B cell (primary cell): ENCODE data around the gene SAPCD2. TPM values are rescaled to one million over a fixed set of nuclear protein-coding genes. Genes with fewer than 3 reads are reported as not detected.

Experiments
- ATAC-seq: fragments of 200-7000 bp; cut with Tn5 transposase; one replicate; pipeline ENCODE4 v1.10.0; 2021; ENCODE audit warnings: low read depth, mild to moderate bottlenecking, moderate number of reproducible peaks, moderate library complexity
- CTCF ChIA-PET: fragments of 350-600 bp; sonication (Branson Sonifier 250); formaldehyde crosslinking; loops from one replicate; lab custom pipeline; 2021; ENCODE audit warnings: antibody characterized with exemption, inconsistent platforms; lab: Charles Lee
- POLR2A ChIA-PET: fragments of 350-600 bp; sonication (Branson Sonifier 250); formaldehyde crosslinking; loops from one replicate; lab custom pipeline; 2021; ENCODE audit warnings: antibody characterized with exemption; lab: Charles Lee
- DNase-seq: peaks from one replicate; pipeline ENCODE4 v3.0.0; 2013
- H2AFZ ChIP-seq: 2 replicates; pipeline ENCODE4 v1.6.1; 2012; ENCODE audit warnings: mild to moderate bottlenecking, low read depth, low read length; ENCODE audit not compliant: insufficient read depth, poor library complexity, severe bottlenecking
- H3K27ac ChIP-seq, 2 donors: 1 replicate in 1 of 2; 2 replicates in 1 of 2; pipeline ENCODE4 v1.5.1; 2012 to 2013; ENCODE audit warnings: low read length in 2 of 2, mild to moderate bottlenecking in 2 of 2, moderate library complexity in 1 of 2
- H3K27me3 ChIP-seq, 4 experiments: fragments of 200-600 bp in 1 of 4; sonication (generic) in 1 of 4; replicated peaks in 1 of 4; 1 replicate in 2 of 4; 2 replicates in 2 of 4; pipeline versions ENCODE4 v1.6.1 to v1.7.0; 2013 to 2016; ENCODE audit warnings: low read length in 3 of 4, mild to moderate bottlenecking in 2 of 4, mixed read lengths in 1 of 4, moderate library complexity in 1 of 4; ENCODE audit not compliant: insufficient read depth in 4 of 4, control insufficient read depth in 3 of 4; ENCODE audit errors: control extremely low read depth in 1 of 4
- H3K36me3 ChIP-seq, 2 experiments: replicated peaks in 1 of 2; 1 replicate in 1 of 2; 2 replicates in 1 of 2; pipeline versions ENCODE4 v1.6.1 to v1.7.1; 2013; ENCODE audit warnings: low read length in 1 of 2; ENCODE audit not compliant: insufficient read depth in 2 of 2, control insufficient read depth in 1 of 2; ENCODE audit errors: control extremely low read depth in 1 of 2, extremely low read depth in 1 of 2
- H3K4me1 ChIP-seq, 2 donors: fragments of 200-600 bp in 1 of 2; sonication (generic) in 1 of 2; 1 replicate in 1 of 2; 2 replicates in 1 of 2; pipeline versions ENCODE4 v1.5.1 to v1.6.1; 2013 to 2017; ENCODE audit warnings: low read length in 2 of 2; ENCODE audit not compliant: control insufficient read depth in 2 of 2, insufficient read depth in 2 of 2
- H3K4me2 ChIP-seq: replicated peaks from 2 replicates; pipeline ENCODE3; 2012; ENCODE audit warnings: mild to moderate bottlenecking, low read depth, low read length; ENCODE audit not compliant: poor library complexity, severe bottlenecking
- H3K4me3 ChIP-seq, 5 experiments: fragments of 200-600 bp in 1 of 5; sonication (generic) in 1 of 5; 1 replicate in 3 of 5; 2 replicates in 2 of 5; pipeline versions ENCODE4 v1.5.1 to v1.7.0; 2011 to 2016; ENCODE audit warnings: low read length in 4 of 5, mild to moderate bottlenecking in 4 of 5, low read depth in 2 of 5, control low read depth in 1 of 5, moderate library complexity in 1 of 5; ENCODE audit not compliant: insufficient read depth in 1 of 5; ENCODE audit errors: control extremely low read depth in 1 of 5, extremely low read depth in 1 of 5
- H3K79me2 ChIP-seq: fragments of 200-600 bp; sonication (generic); one replicate; pipeline ENCODE4 v1.6.0; 2016; ENCODE audit warnings: low read length; ENCODE audit not compliant: control insufficient read depth, insufficient read depth
- H3K9ac ChIP-seq: fragments of 200-600 bp; sonication (generic); 2 replicates; pipeline ENCODE4 v1.6.1; 2017; ENCODE audit warnings: mild to moderate bottlenecking, low read length, moderate library complexity
- H3K9me3 ChIP-seq, 3 donors: one replicate each; pipeline versions ENCODE4 v1.6.1 to v1.7.1; 2013; ENCODE audit warnings: low read length in 2 of 3; ENCODE audit not compliant: control insufficient read depth in 2 of 3, insufficient read depth in 1 of 3; ENCODE audit errors: control extremely low read depth in 1 of 3
- H4K20me1 ChIP-seq: 2 replicates; pipeline ENCODE4 v1.6.0; 2012; ENCODE audit warnings: mild to moderate bottlenecking, low read length; ENCODE audit not compliant: insufficient read depth, control insufficient read depth, poor library complexity, severe bottlenecking
- H3K27ac Mint-ChIP-seq: one replicate; pipeline ENCODE4 v1.8.0; 2021; ENCODE audit warnings: mixed read lengths
- H3K27me3 Mint-ChIP-seq: one replicate; pipeline ENCODE4 v1.8.0; 2021; ENCODE audit warnings: mixed read lengths
- H3K4me1 Mint-ChIP-seq: one replicate; pipeline ENCODE4 v1.8.0; 2021; ENCODE audit warnings: mixed read lengths
- H3K4me3 Mint-ChIP-seq: one replicate; pipeline ENCODE4 v1.8.0; 2021; ENCODE audit warnings: mixed read lengths
- H3K9me3 Mint-ChIP-seq: one replicate; pipeline ENCODE4 v1.8.0; 2022; ENCODE audit warnings: mixed read lengths; ENCODE audit not compliant: insufficient read depth
- EZH2 ChIP-seq: IDR thresholded peaks from 2 replicates; pipeline ENCODE4 v1.6.1; 2012; ENCODE audit warnings: borderline replicate concordance, low read depth, mild to moderate bottlenecking, moderate library complexity, low read length; ENCODE audit not compliant: insufficient read depth, poor library complexity, severe bottlenecking
- WGBS: methylation state at CpG from one replicate; pipeline ENCODE4 v1.1.5; 2013; ENCODE audit warnings: missing lambda C conversion rate; ENCODE audit not compliant: insufficient coverage; 5-methylcytosine and 5-hydroxymethylcytosine counted together
- intact Hi-C: fragments of 100-400 bp; cut with micrococcal nuclease; formaldehyde crosslinking; loops from one replicate; pipeline ENCODE4 v1.10.0; 2022
- polyA plus RNA-seq: library from polyadenylated mRNA; depleted of rRNA; stranded (reverse); fragments of >200 nt; gene quantifications from 2 replicates; pipeline ENCODE4 v1.2.3, GENCODE V29; 2012
- total RNA-seq, 2 donors: library from RNA; stranded (reverse); fragments of 120-200 nt in 1 of 2; gene quantifications; 1 replicate in 1 of 2; 2 replicates in 1 of 2; pipeline versions ENCODE4 v1.2.3 to v1.2.4, GENCODE V29; 2013 to 2022
- TF ChIP-seq, protein P1 (sequence below): fragments of 200-600 bp; IDR thresholded peaks from one replicate; pipeline ENCODE4 v1.8.0; 2022; ENCODE audit warnings: antibody characterized with exemption, mild to moderate bottlenecking

The SAPCD2 gene
- total and polyA plus RNA-seq, 2 donors (not counting 1 experiment from before 2014, with no cell fraction given): 0.39 to 0.69 TPM

DNA sequence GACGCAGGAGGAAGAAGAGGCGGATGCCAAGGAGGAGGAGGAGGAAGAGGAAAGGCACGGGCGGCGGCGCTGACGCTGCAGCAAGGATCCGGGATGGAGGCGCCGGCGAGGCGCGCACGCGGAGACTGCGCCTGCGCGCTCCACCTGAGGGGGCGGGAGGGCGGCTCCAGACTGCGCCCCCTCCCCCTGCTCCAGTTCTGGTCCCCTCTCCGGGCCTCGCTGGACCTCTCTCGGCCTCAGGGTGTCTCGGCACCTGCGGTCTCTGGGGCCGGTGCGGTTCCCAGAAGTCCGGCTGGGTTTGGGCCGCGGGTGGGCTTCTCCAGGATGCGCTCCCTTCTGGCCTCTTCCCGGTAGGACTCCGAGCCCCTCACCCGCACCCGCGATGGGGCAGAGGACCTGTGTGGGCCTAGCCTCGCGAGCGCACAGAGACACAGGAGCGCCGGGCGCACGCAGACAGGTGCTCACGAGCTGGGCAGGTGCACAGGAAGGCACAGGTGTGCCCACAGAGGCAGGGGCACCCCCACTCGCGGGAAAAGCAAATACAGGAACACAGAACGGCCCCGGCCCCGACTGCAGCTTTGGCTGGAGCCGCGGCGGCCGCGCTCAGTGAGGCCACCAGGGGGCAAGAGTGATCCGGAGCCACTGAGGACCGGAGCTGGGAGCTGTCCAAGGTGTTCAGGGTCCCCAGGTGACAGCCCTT is 24.1 kb downstream of the SAPCD2 start, which contains the start of gene NPDC1:
NPDC1 (minus strand) TSS at position 90 of the 700 bp plus-strand sequence. CDS start 188 bp downstream, outside the sequence.
- H2AFZ ChIP-seq: peak within 1 kb of the TSS; percentile 28
- peak within 1 kb of the TSS; percentile 85 for H3K4me2 ChIP-seq
- H3K27ac ChIP-seq: no peak within 1 kb of the TSS
- peaks cover 10% of the 10 kb centered on the region for H3K4me1 Mint-ChIP-seq
- H3K4me3 ChIP-seq: peak within 1 kb of the TSS in 3 of 5 experiments; percentile 18 to 46 (median 23)
- ChIA-PET CTCF (interaction anchor here (0.7 to 3.2 kb wide), 38 partner anchors 10 to 526 kb away, joined by 3 to 61 read pairs (median 5); partner anchors contain the start of genes AJM1, CLIC3, FUT7 and MAN1B1), POLR2A (interaction anchor here (0.7 to 1.4 kb wide), 5 partner anchors 13 to 275 kb away, joined by 3 to 5 read pairs (median 4); partner anchors contain the start of genes RNF224, SAPCD2 and TPRN)
- H3K27me3 ChIP-seq: peaks cover 0 to 86% (median 53%) of the 10 kb centered on the region in 4 experiments
- ATAC-seq (peak; percentile 96), DNase-seq (peak; percentile 89)
- peaks cover 24 to 42% of the 10 kb centered on the region in 2 donors for H3K4me1 ChIP-seq
- TF ChIP-seq, protein P1, sequence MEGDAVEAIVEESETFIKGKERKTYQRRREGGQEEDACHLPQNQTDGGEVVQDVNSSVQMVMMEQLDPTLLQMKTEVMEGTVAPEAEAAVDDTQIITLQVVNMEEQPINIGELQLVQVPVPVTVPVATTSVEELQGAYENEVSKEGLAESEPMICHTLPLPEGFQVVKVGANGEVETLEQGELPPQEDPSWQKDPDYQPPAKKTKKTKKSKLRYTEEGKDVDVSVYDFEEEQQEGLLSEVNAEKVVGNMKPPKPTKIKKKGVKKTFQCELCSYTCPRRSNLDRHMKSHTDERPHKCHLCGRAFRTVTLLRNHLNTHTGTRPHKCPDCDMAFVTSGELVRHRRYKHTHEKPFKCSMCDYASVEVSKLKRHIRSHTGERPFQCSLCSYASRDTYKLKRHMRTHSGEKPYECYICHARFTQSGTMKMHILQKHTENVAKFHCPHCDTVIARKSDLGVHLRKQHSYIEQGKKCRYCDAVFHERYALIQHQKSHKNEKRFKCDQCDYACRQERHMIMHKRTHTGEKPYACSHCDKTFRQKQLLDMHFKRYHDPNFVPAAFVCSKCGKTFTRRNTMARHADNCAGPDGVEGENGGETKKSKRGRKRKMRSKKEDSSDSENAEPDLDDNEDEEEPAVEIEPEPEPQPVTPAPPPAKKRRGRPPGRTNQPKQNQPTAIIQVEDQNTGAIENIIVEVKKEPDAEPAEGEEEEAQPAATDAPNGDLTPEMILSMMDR: peak; percentile 87
- peak; percentile 97 for TF ChIP-seq EZH2
- peak within 1 kb of the TSS; percentile 47 for H3K4me3 Mint-ChIP-seq
- peaks cover 0 to 41% (median 0%) of the 10 kb centered on the region in 3 donors for H3K9me3 ChIP-seq
- H3K36me3 ChIP-seq: no peaks in the 10 kb centered on the region
- intact Hi-C loops: loop anchor here (1.0 to 2.0 kb wide), 2 partner anchors 21 to 191 kb away; no protein-coding TSS in a partner anchor
- no peaks in the 10 kb centered on the region for H3K79me2 ChIP-seq
- peak within 1 kb of the TSS; percentile 39 for H3K9ac ChIP-seq
- no peaks in the 10 kb centered on the region for H3K9me3 Mint-ChIP-seq
- H3K27me3 Mint-ChIP-seq: peaks cover 17% of the 10 kb centered on the region
- peaks cover 5% of the 10 kb centered on the region for H4K20me1 ChIP-seq
- peak within 1 kb of the TSS; percentile 15 for H3K27ac Mint-ChIP-seq
- WGBS: 1% methylated on average over 57 of the region's 57 CpGs
